Stimulated activated CD8-positive, alpha-beta memory T cell treated with anti-CD3 and anti-CD28 coated beads, Interleukin-4, amount 100 ng/mL, for 4 hours (primary cell): Measurements from ENCODE around the gene S100B.
"Not testable (repeated sequence)": the region's sequence is repeated elsewhere in the genome, so short reads cannot be mapped to it uniquely, and the experiment has no call there.

Experiments
- DNase-seq, 2 donors: peaks; one replicate each; pipeline ENCODE4 v3.0.0-alpha.2; 2020; ENCODE audit warnings: low read depth in 2 of 2, low spot score in 1 of 2

S100B gene

GRCh38 chr21:46604329-46604974 lies 430 bp downstream of the S100B start:
- no peak for DNase-seq

- DNase-seq, result no peak
These were observed 1.7 kb downstream of the S100B start for GRCh38 chr21:46603228-46603627.

GRCh38 chr21:46600978-46601377 lies 3.9 kb downstream of the S100B start:
- DNase-seq, result no peak

GRCh38 chr21:46600305-46600704 lies 4.6 kb downstream of the S100B start:
- DNase-seq, result no peak

- no peak for DNase-seq
These were observed 6.0 kb downstream of the S100B start for GRCh38 chr21:46598581-46599572.

- DNase-seq, result no peak
These were observed 7.0 kb downstream of the S100B start for GRCh38 chr21:46597896-46598343.

GRCh38 chr21:46597031-46597430 lies 7.9 kb downstream of the S100B start:
- DNase-seq, result no peak

- DNase-seq, result no peak
These were observed 8.7 kb downstream of the S100B start for GRCh38 chr21:46596201-46596600.

- DNase-seq, result no peak
These were observed 10.6 kb downstream of the S100B start for GRCh38 chr21:46594276-46594675.

GRCh38 chr21:46585191-46585953 lies 19.5 kb downstream of the S100B start:
- DNase-seq, result no peak

- DNase-seq, result no peak
These were observed 23.0 kb downstream of the S100B start for GRCh38 chr21:46581780-46582307.

GRCh38 chr21:46579394-46579793 lies 25.5 kb downstream of the S100B start:
- DNase-seq, result not testable (repeated sequence)

GRCh38 chr21:46577786-46578185 lies 27.1 kb downstream of the S100B start:
- not testable (repeated sequence) for DNase-seq

GRCh38 chr21:46572850-46573249 lies 32.0 kb downstream of the S100B start:
- DNase-seq, result no peak

- DNase-seq, result no peak
These were observed 34.3 kb downstream of the S100B start for GRCh38 chr21:46570631-46571030.

GRCh38 chr21:46570119-46570518 lies 34.8 kb downstream of the S100B start:
- no peak for DNase-seq

GRCh38 chr21:46569081-46569480 lies 35.8 kb downstream of the S100B start:
- no peak for DNase-seq

- DNase-seq, result no peak
These were observed 36.3 kb downstream of the S100B start for GRCh38 chr21:46568562-46568961.

- no peak for DNase-seq
These were observed 37.5 kb downstream of the S100B start for GRCh38 chr21:46567348-46567747.

- DNase-seq, result no peak
These were observed 40.5 kb downstream of the S100B start for GRCh38 chr21:46564391-46564790.

- no peak for DNase-seq
These were observed 41.8 kb downstream of the S100B start for GRCh38 chr21:46562964-46563607.
